HL-60 (cell line): ENCODE measurements around the gene UTP20.

Experiments used
- CTCF ChIP-seq: IDR thresholded peaks from one replicate; pipeline ENCODE4 v1.5.1; 2011; ENCODE audit warnings: low read length, control low read depth, inconsistent platforms; ENCODE audit not compliant: insufficient read depth
- GABPA ChIP-seq: IDR thresholded peaks from 2 replicates; pipeline ENCODE4 v1.6.1; 2012; ENCODE audit warnings: low read depth
- POLR2AphosphoS5 ChIP-seq: IDR thresholded peaks from 2 replicates; pipeline ENCODE4 v1.6.1; 2012; ENCODE audit warnings: low read depth
- REST ChIP-seq: IDR thresholded peaks from 2 replicates; pipeline ENCODE4 v1.6.1; 2012; ENCODE audit warnings: low read depth; ENCODE audit not compliant: insufficient replicate concordance
- SPI1 ChIP-seq: IDR thresholded peaks from 2 replicates; pipeline ENCODE4 v1.6.1; 2012; ENCODE audit warnings: low read depth, mild to moderate bottlenecking, borderline replicate concordance

- TF ChIP-seq CTCF, result no peak
- no peak for TF ChIP-seq POLR2AphosphoS5
- no peak for TF ChIP-seq REST
- no peak for TF ChIP-seq GABPA
- no peak for TF ChIP-seq SPI1
These were observed 47.1 kb downstream of the UTP20 start for GRCh38 chr12:101327051-101327450.
